DOHH2 (cell line): ENCODE measurements around the gene RAD51B.

Source experiments
- H3F3A ChIP-seq: fragments of 200-600 bp; sonication (generic), shearing (Covaris generic); 2 replicates; pipeline ENCODE4 v1.6.0; 2016; ENCODE audit warnings: antibody characterized with exemption, mild to moderate bottlenecking; ENCODE audit not compliant: control insufficient read depth, insufficient read depth
- H3K27ac ChIP-seq: fragments of 200-600 bp; sonication (generic); 2 replicates; pipeline ENCODE4 v1.5.1; 2014; ENCODE audit warnings: low read depth, mild to moderate bottlenecking, low read length, moderate library complexity
- H3K27me3 ChIP-seq: fragments of 200-600 bp; sonication (generic); 2 replicates; pipeline ENCODE4 v1.6.1; 2014; ENCODE audit warnings: mild to moderate bottlenecking, low read length, mixed read lengths; ENCODE audit not compliant: control insufficient read depth
- H3K36me3 ChIP-seq: fragments of 200-600 bp; sonication (generic); 2 replicates; pipeline ENCODE4 v1.6.1; 2014; ENCODE audit warnings: mild to moderate bottlenecking, low read length, moderate library complexity, mixed read lengths; ENCODE audit not compliant: control insufficient read depth
- H3K4me1 ChIP-seq: fragments of 200-600 bp; sonication (generic); 2 replicates; pipeline ENCODE4 v1.6.1; 2014; ENCODE audit warnings: mild to moderate bottlenecking, low read length, mixed read lengths; ENCODE audit not compliant: control insufficient read depth
- H3K4me2 ChIP-seq: fragments of 200-600 bp; sonication (generic); 2 replicates; pipeline ENCODE4 v1.6.0; 2014; ENCODE audit warnings: mild to moderate bottlenecking, low read length, moderate library complexity
- H3K4me3 ChIP-seq: fragments of 200-600 bp; sonication (generic); 2 replicates; pipeline ENCODE4 v1.5.1; 2014; ENCODE audit warnings: mild to moderate bottlenecking, low read length, mixed read lengths
- H3K79me2 ChIP-seq: fragments of 200-600 bp; sonication (generic); 2 replicates; pipeline ENCODE4 v1.6.1; 2014; ENCODE audit warnings: mild to moderate bottlenecking, low read length, mixed read lengths; ENCODE audit not compliant: control insufficient read depth
- H3K9me2 ChIP-seq: fragments of 200-600 bp; sonication (generic); replicated peaks from 2 replicates; pipeline ENCODE4 v1.6.1; 2014; ENCODE audit warnings: mild to moderate bottlenecking, low read length, mixed read lengths; ENCODE audit not compliant: control insufficient read depth
- H3K9me3 ChIP-seq: fragments of 200-600 bp; sonication (generic); 2 replicates; pipeline ENCODE4 v1.6.1; 2014; ENCODE audit warnings: antibody characterized with exemption, low read length, mixed read lengths; ENCODE audit not compliant: control insufficient read depth, insufficient read depth
- H4K20me1 ChIP-seq: fragments of 200-600 bp; sonication (generic); 2 replicates; pipeline ENCODE4 v1.6.0; 2014; ENCODE audit warnings: low read depth, mild to moderate bottlenecking, antibody characterized with exemption, low read length, moderate library complexity; ENCODE audit not compliant: control insufficient read depth, insufficient read depth
- CTCF ChIP-seq: fragments of 200-600 bp; sonication (generic); IDR thresholded peaks from one replicate; pipeline ENCODE4 v1.5.1; 2014; ENCODE audit warnings: antibody characterized with exemption, mild to moderate bottlenecking, low read depth, low read length; ENCODE audit not compliant: poor library complexity, severe bottlenecking
- EZH2phosphoT487 ChIP-seq: fragments of 200-600 bp; sonication (generic); IDR thresholded peaks from 2 replicates; pipeline ENCODE4 v1.6.1; 2017; ENCODE audit warnings: borderline replicate concordance, mild to moderate bottlenecking, antibody characterized with exemption, low read length, moderate library complexity, mixed read lengths

Gene RAD51B

GRCh38 chr14:68604361-68604730 lies 784.8 kb downstream of the RAD51B start:
- Histone ChIP-seq H3K4me1 (peaks cover 7% of the 10 kb centered on the region), H3K9me2 (no peaks in the 10 kb centered on the region), H3K4me2 (no peak overlapping the region), H3K9me3 (no peaks in the 10 kb centered on the region; the same call in 1 of the 2 replicates), H4K20me1 (no peaks in the 10 kb centered on the region), H3K79me2 (no peaks in the 10 kb centered on the region), H3F3A (no peaks in the 10 kb centered on the region), H3K27ac (no peak overlapping the region), H3K36me3 (no peaks in the 10 kb centered on the region), H3K4me3 (no peak overlapping the region), H3K27me3 (no peaks in the 10 kb centered on the region)
- TF ChIP-seq CTCF: no peak
- no peak for TF ChIP-seq EZH2phosphoT487

GRCh38 chr14:68604822-68605221 lies 785.2 kb downstream of the RAD51B start:
- TF ChIP-seq CTCF (no peak), EZH2phosphoT487 (no peak)
- no peak overlapping the region for H3K4me2 ChIP-seq

GRCh38 chr14:68606176-68606575 lies 786.6 kb downstream of the RAD51B start:
- Histone ChIP-seq H3K4me1 (peaks cover 7% of the 10 kb centered on the region), H3K4me3 (no peak overlapping the region), H3K4me2 (no peak overlapping the region), H4K20me1 (no peaks in the 10 kb centered on the region), H3K27me3 (no peaks in the 10 kb centered on the region), H3K9me2 (no peaks in the 10 kb centered on the region), H3K36me3 (no peaks in the 10 kb centered on the region), H3K9me3 (no peaks in the 10 kb centered on the region; the same call in 1 of the 2 replicates), H3K79me2 (no peaks in the 10 kb centered on the region), H3K27ac (no peak overlapping the region), H3F3A (no peaks in the 10 kb centered on the region)
- TF ChIP-seq EZH2phosphoT487: no peak
- no peak for TF ChIP-seq CTCF

More at GRCh38 chr14:68604822-68605221, 785.2 kb downstream of the RAD51B start:
- Histone ChIP-seq H3K9me3 (no peaks in the 10 kb centered on the region; the same call in 1 of the 2 replicates), H3K4me1 (peaks cover 7% of the 10 kb centered on the region), H3K27ac (no peak overlapping the region), H3K79me2 (no peaks in the 10 kb centered on the region), H3K9me2 (no peaks in the 10 kb centered on the region), H3K27me3 (no peaks in the 10 kb centered on the region), H3K36me3 (no peaks in the 10 kb centered on the region), H3F3A (no peaks in the 10 kb centered on the region), H4K20me1 (no peaks in the 10 kb centered on the region), H3K4me3 (no peak overlapping the region)
